HG02970 (cell line): Measurements from ENCODE around the gene CLEC4M.
"Not testable (repeated sequence)": the region's sequence is repeated elsewhere in the genome, so short reads cannot be mapped to it uniquely, and the experiment has no call there.

Experiments
- ATAC-seq: cut with Tn5 transposase; IDR thresholded peaks from one replicate; pipeline ENCODE4 v1.9.1; 2021; ENCODE audit warnings: mild to moderate bottlenecking, moderate library complexity, moderate number of reproducible peaks; ENCODE audit not compliant: unreplicated experiment, low FRiP score

Gene CLEC4M

GRCh38 chr19:7767487-7767886, 4.4 kb downstream of the CLEC4M start:
- ATAC-seq, result no peak

GRCh38 chr19:7769171-7769570, 6.1 kb downstream of the CLEC4M start:
- no peak for ATAC-seq

DNA sequence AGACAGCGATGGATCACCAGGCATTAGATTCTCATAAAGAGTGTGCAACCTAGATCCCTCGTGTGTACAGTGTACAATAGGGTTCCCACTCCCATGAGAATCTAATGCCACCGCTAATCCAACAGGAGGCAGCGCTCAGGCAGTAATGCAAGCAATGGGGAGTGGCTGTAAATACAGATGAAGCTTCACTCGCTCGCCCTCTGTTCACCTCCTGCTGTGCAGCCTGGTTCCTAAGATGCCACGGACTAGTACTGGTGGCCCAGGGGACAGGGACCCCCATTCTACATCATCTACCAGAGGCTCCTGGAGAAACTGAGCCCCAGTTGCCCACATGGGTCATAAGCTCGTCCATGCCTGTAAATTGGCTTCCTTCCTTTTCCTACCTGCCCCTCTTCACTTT, 8.0 kb downstream of the CLEC4M start:
- no peak for ATAC-seq

DNA sequence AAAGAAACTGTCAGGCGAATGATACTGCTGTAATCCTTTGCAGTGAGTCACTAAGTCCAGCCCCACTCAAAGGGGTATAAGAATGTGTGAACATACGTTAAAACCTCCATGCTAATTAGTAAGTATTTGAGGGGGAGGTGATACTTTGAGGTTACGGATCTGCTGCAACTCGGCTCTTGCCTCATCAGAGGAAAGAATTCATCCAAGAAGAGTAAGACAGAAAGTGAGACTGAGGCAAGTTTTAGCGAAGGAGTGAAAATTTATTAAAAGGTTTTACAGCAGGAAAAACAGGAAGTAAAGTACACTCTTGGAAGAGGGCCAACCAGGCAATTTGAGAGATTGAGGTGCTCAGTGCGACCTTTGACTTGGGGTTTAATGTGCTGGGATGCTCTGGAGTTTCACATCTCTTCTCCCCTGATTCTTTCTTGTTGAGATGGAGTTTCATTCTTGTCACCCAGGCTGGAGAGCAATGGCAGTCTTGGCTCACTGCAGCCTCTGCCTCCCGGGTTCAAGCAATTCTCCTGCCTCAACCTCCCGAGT, 9.8 kb downstream of the CLEC4M start:
- peak; percentile 55 for ATAC-seq

DNA sequence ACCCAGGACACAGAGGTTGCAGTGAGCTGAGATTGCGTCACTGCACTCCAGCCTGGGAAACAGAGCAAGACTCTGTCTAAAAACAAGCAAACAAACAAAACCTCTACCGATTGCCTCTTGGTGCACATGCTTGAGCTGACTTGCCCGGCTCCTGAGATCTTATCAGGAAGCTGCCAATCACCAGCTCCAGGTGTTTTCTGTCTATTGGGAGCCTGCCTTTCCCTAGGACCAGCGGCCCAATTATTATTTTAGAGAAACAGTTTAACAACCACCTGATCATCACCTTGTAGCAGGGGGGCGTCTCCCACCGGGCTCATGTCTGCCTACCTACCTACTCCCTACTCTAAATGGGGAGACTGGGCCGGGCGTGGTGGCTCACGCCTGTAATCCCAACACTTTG, 10.8 kb downstream of the CLEC4M start:
- no peak for ATAC-seq

GRCh38 chr19:7775761-7776160, 12.7 kb downstream of the CLEC4M start:
- ATAC-seq, result no peak

- ATAC-seq, result no peak
Observed at GRCh38 chr19:7778081-7778480, 15.0 kb downstream of the CLEC4M start.

DNA sequence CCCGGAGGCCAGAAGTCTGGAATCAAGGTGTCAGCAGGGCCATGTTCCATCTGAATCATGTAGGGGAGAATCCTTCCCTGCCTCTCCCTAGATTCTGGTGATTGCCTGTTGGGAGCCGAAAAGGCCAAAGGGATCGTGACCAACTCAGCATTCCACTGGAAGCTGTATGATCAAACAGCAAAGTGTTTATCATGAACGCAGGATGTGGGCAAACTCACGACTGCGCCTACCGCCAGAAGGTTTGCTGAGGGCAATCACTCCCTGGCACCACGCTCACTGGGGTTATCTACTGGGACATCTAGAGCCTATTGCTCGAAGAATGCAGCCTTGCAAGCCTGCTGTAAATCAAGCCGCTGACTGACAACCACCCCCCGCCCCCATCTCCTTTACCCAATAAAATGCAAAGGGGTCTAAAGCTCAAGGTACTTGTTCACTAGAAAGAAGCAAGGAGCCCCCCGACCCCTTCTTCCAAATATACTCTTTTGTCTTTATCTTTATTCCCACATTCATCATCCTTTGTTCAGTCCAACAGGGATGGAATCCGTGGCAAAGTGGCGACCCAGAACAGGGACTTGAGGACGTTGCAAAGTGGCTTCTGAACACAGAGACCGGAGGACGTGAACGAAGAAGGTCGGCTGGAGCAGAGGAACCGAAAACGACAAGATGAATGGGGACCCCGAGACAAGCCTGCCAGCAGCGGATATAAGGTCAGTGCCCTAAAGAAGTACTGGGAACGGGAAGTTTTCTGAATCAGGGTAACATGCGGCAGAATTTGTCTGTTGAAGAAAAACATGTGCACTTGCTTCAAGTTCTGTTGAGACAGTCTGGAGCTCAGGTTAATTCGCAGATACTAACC, 16.8 kb downstream of the CLEC4M start:
- no peak for ATAC-seq

- ATAC-seq, result no peak
Observed at GRCh38 chr19:7781157-7781556, 18.1 kb downstream of the CLEC4M start.

GRCh38 chr19:7783991-7784423, 21.0 kb downstream of the CLEC4M start:
- ATAC-seq, result no peak

DNA sequence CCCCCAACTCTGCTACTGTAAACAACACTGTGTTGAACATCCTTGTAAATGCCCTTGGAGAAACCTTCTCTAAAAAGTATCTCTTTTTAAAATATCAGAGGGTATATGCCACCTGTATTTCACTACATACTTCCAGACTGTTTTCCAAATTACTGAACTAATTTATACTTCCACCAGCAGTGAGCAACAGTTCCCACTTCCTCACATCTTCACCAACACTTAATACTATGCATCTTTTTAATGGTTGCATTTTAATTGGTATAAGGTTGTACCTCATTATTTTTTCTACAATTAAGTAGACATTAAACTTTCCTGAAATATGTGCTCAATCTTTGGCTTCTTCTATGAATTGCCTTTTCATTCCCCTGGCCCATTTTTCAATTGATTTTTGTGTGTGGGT, 21.8 kb downstream of the CLEC4M start:
- ATAC-seq, result no peak

DNA sequence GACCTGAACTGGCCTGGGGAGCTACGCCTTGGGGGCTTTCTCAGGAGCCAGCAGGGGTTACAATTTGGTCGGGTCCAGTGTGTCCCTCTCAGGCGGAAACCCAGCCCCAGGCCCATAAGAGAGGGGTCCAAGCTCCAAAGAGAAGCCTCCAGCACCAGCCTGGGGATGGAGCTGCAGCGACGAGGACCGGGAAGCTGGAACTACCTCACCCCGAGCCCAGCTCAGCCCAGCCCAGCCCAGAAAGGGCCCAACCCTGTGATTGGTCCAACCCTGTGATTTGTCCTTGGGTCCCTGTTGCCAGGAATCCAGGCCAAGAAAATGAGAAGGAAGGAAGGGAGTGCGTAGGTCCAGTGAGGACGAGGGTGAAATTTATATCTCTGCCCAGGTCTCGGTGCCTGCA, 24.1 kb downstream of the CLEC4M start:
- no peak for ATAC-seq

- ATAC-seq, result no peak
Observed at GRCh38 chr19:7787602-7788177, 24.6 kb downstream of the CLEC4M start.

DNA sequence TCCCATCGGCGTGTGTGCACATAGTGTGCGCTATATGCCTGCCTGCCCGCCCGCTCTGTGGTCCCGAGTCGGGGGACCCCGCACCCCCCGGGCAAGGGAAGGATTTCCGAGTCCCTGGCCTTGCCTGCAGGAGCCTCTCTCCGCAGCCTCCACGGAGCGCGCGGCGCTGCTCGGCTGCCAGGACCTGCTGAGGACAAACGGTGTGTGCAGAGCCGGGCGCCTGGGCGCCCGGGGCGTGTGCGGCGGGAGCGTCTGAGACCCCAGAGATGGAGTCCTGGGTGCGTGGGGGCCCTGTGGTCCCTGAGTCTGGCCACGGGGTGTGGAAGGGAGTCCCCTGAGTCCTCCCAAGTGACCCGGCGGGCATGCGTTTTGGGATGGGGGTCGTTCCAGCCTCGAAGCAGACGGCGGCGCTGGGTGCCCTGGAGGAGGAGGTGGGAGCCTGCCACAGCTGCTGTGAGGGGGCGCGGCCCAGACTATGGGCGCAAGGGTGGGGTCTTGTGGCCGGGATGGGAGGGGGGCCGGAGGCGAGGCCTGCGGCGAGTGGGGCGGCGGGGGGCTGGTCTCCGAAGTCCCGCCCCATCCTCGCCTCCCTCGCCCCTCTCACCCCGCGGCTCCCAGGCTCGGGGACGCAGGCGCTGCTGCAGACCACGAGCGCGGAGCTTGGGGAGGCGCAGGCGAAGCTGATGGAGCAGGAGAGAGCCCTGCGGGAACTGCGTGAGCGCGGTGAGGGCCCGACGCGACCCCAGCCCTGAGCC, 25.3 kb downstream of the CLEC4M start:
- ATAC-seq, result no peak

DNA sequence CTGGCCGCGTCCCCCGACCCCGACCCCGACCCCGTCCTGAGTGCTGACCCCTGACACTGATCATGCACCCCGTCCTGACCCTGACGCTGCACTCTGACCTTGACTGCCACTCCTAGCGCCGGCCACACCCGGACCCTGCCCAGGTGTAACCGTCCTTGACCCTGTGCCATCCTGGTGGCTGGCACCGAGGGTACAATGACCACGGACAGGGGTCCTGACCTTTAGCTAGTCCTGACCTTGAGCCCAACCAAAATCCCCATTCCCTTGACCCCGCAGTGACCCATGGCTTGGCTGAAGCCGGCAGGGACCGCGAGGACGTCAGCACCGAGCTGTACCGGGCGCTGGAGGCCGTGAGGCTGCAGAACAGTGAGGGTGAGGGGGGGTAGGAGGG, 25.9 kb downstream of the CLEC4M start:
- no peak for ATAC-seq

GRCh38 chr19:7789447-7789846, 26.4 kb downstream of the CLEC4M start:
- no peak for ATAC-seq

GRCh38 chr19:7790416-7790815, 27.4 kb downstream of the CLEC4M start:
- ATAC-seq, result no peak

- ATAC-seq, result no peak
Observed at GRCh38 chr19:7792281-7792680, 29.2 kb downstream of the CLEC4M start.

DNA sequence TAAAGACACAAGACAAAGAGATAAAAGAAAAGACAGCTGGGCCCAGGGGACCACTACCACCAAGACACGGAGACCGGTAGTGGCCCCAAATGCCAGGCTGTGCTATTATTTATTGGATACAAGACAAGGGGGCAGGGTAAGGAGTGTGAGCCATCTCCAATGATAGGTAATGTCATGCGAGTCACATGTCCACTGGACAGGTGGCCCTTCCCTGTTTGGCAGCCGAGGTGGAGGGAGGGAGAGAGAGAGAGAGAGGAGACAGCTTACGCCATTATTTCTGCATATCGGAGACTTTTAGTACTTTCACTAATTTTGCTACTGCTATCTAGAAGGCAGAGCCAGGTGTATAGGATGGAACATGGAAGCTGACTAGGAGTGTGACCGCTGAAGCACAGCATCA, 29.7 kb downstream of the CLEC4M start:
- ATAC-seq, result not testable (repeated sequence)

DNA sequence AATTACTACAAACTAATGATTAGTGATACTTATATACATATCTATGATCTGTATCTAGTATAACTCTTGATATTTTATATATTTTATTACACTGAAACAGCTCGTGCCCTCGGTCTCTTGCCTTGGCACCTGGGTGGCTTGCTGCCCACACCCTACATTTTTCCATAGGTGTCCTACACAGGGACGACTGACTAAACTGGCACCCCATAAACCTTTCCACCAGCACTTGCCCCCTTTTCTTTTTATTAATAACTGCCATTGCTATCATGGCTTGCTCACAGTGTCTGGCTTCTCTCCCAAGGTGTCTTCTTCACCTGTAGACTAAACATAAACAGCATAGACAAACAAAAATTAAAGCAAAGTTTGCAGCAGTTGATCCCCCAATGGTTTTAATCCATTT, 30.4 kb downstream of the CLEC4M start:
- no peak for ATAC-seq

DNA sequence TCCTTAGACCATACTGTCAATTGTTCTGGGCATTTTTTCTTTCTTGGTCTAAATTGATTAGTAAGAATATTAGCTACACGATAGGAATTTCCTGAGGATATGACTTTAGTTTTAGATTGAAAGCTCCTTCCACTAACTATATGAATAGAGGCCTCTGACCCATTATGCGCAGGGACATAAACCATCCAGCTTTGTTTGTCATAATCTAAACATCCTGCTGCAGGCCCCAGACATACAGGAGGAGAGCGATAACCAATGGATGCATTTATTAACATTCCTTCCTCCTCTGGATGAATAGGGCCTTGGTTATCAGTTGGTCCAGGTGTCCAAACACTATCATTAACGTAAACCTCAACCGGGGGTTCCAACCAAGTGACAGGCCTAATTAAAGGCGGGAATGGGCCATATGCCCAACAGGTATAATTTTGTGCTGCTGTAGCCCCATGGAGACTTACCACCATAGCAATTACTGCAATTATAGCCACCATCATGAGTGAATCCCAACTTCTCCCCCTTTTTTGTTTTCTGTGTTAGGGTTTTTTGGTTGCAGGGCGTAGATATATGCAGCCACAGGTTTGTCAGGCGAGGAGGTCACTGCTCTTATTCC, 32.6 kb downstream of the CLEC4M start:
- ATAC-seq, result no peak
